K562 (cell line): ENCODE results near the gene VEGFA. TPM values are rescaled to one million over a fixed set of nuclear protein-coding genes. Genes with fewer than 3 reads are reported as not detected.

ENCODE experiments used
- BCL6 ChIP-seq: fragments of 250-450 bp; sonication (Bioruptor Pico); IDR thresholded peaks from 2 replicates; pipeline ENCODE4 v1.4.0; 2020
- BRD4 ChIP-seq: fragments of 200-600 bp; sonication (generic); IDR thresholded peaks from 2 replicates; pipeline ENCODE4 v1.6.1; 2017; ENCODE audit warnings: inconsistent platforms
- KDM4B ChIP-seq, 2 experiments: fragments of 450-650 bp in 1 of 2; sonication (generic) in 1 of 2; IDR thresholded peaks; 2 replicates each; pipeline ENCODE4 v1.6.1; 2016 to 2017; ENCODE audit warnings: borderline replicate concordance in 2 of 2, antibody characterized with exemption in 1 of 2, low read depth in 1 of 2, mild to moderate bottlenecking in 1 of 2
- MYNN ChIP-seq, 2 experiments: sonication (generic); formaldehyde crosslinking in 1 of 2; IDR thresholded peaks; 2 replicates each; pipeline versions ENCODE4 v1.5.0 to v1.6.1; 2016 to 2020; ENCODE audit warnings: antibody characterized with exemption in 1 of 2, missing genetic modification reagents in 1 of 2
- NFIX ChIP-seq: fragments of 250-450 bp; sonication (Bioruptor Pico); IDR thresholded peaks from 2 replicates; pipeline ENCODE4 v1.4.0; 2020; ENCODE audit warnings: low read depth, mild to moderate bottlenecking, moderate library complexity
- PHB2 ChIP-seq: fragments of 450-650 bp; IDR thresholded peaks from 2 replicates; pipeline ENCODE4 v1.6.1; 2017; ENCODE audit warnings: low read depth
- PTRF ChIP-seq: fragments of 450-650 bp; IDR thresholded peaks from 2 replicates; pipeline ENCODE4 v1.6.1; 2016; ENCODE audit warnings: mild to moderate bottlenecking, missing genetic modification characterization, missing compliant biosample characterization
- RAD21 ChIP-seq, 2 experiments: fragments of 250-450 bp in 1 of 2; fragments of 450-650 bp in 1 of 2; sonication (Bioruptor Pico) in 1 of 2; formaldehyde crosslinking in 1 of 2; IDR thresholded peaks in 1 of 2; conservative IDR thresholded peaks in 1 of 2; 2 replicates each; pipeline versions ENCODE4 v1.4.0 to v1.8.0; 2020 to 2022; ENCODE audit warnings: mild to moderate bottlenecking in 2 of 2, moderate library complexity in 1 of 2
- SRSF7 ChIP-seq: fragments of 200-400 bp; formaldehyde crosslinking; optimal IDR thresholded peaks from 2 replicates; pipeline ENCODE3; 2017; ENCODE audit warnings: mild to moderate bottlenecking, low read depth, low read length
- ZBED1 ChIP-seq: IDR thresholded peaks from 2 replicates; pipeline ENCODE4 v1.6.1; 2014
- ZBTB7A ChIP-seq: IDR thresholded peaks from 2 replicates; pipeline ENCODE4 v1.6.1; 2011; ENCODE audit warnings: low read depth, mild to moderate bottlenecking, low read length, moderate library complexity, borderline replicate concordance; ENCODE audit not compliant: control insufficient read depth
- ZNF316 ChIP-seq: fragments of 450-650 bp; IDR thresholded peaks from 2 replicates; pipeline ENCODE4 v1.6.1; 2016
- polyA plus RNA-seq, 8 experiments: library from polyadenylated mRNA; depleted of rRNA in 4 of 8; stranded (reverse) in 5 of 8; unstranded in 3 of 8; fragments of >200 nt; fragmentation: Nextera tagmentation in 2 of 8; fragmentation: Illumina TruSeq in 1 of 8; extraction: Ambion mirVana in 2 of 8; extraction: Trizol in 1 of 8; gene quantifications; 2 replicates each; pipeline versions ENCODE4 v1.2.1 to v1.2.3, GENCODE V29; 2011 to 2014; ENCODE audit warnings: inconsistent platforms in 1 of 8, missing spikeins in 1 of 8
- total RNA-seq, 7 experiments: library from RNA; depleted of rRNA in 6 of 7; stranded (reverse); fragments of >200 nt in 6 of 7; fragmentation: Illumina TruSeq in 2 of 7; extraction: Trizol in 2 of 7; gene quantifications; 2 replicates each; pipeline versions ENCODE4 v1.2.1 to v1.2.3, GENCODE V29; 2011 to 2021; ENCODE audit warnings: low replicate concordance in 1 of 7
- TF ChIP-seq, protein P1 (sequence below): fragments of 450-650 bp; IDR thresholded peaks from 2 replicates; pipeline ENCODE4 v1.7.1; 2018; ENCODE audit warnings: mild to moderate bottlenecking, low read depth; ENCODE audit not compliant: partially characterized antibody
- TF ChIP-seq, protein P2 (sequence below): sonication (generic); formaldehyde crosslinking; IDR thresholded peaks from 2 replicates; pipeline ENCODE4 v1.8.0; 2022; ENCODE audit warnings: mild to moderate bottlenecking, missing genetic modification reagents
- TF ChIP-seq, protein P3 (sequence below): fragments of 250-450 bp; sonication (Bioruptor Pico); IDR thresholded peaks from 2 replicates; pipeline ENCODE4 v1.8.0; 2022; ENCODE audit warnings: moderate library complexity, mild to moderate bottlenecking, inconsistent platforms
- TF ChIP-seq, protein P4 (sequence below): fragments of 450-650 bp; IDR thresholded peaks from one replicate; pipeline ENCODE4 v1.6.1; 2018; ENCODE audit warnings: mild to moderate bottlenecking, moderate library complexity; ENCODE audit not compliant: partially characterized antibody
- TF ChIP-seq, protein P5 (sequence below): fragments of 450-650 bp; formaldehyde crosslinking; IDR thresholded peaks from 2 replicates; pipeline ENCODE4 v1.4.0; 2022; ENCODE audit warnings: mild to moderate bottlenecking, moderate library complexity

Gene VEGFA
- total and polyA plus RNA-seq, 9 of the 15 experiments (the other 6 are each of a cell fraction or from before 2014, with no cell fraction given): 14.0 to 271 (median 124) TPM

DNA sequence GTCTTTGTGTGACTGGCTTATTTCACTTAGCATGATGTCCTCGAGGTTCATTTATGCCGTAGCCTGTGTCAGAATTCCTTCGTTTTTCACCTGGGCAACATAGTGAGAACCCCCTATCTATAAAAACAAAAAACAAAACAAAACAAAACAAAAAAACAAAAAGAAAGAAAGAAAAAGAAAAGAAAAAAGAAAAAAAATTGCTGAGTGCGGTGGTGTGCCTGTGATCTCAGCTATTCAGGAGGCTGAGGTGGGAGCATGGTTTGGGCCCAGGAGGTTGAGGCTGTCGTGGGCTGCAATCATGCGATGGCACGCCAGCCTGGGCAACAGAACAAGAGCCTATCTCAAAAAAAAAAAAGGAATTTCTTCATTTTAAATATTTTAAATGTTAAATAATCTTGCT, 38.4 kb downstream of the VEGFA start (continued):
- TF ChIP-seq, protein P1, sequence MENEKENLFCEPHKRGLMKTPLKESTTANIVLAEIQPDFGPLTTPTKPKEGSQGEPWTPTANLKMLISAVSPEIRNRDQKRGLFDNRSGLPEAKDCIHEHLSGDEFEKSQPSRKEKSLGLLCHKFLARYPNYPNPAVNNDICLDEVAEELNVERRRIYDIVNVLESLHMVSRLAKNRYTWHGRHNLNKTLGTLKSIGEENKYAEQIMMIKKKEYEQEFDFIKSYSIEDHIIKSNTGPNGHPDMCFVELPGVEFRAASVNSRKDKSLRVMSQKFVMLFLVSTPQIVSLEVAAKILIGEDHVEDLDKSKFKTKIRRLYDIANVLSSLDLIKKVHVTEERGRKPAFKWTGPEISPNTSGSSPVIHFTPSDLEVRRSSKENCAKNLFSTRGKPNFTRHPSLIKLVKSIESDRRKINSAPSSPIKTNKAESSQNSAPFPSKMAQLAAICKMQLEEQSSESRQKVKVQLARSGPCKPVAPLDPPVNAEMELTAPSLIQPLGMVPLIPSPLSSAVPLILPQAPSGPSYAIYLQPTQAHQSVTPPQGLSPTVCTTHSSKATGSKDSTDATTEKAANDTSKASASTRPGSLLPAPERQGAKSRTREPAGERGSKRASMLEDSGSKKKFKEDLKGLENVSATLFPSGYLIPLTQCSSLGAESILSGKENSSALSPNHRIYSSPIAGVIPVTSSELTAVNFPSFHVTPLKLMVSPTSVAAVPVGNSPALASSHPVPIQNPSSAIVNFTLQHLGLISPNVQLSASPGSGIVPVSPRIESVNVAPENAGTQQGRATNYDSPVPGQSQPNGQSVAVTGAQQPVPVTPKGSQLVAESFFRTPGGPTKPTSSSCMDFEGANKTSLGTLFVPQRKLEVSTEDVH: no peak
- TF ChIP-seq MYNN (IDR thresholded peaks at IDR 0.05): no peak
- no peak for TF ChIP-seq MYNN (CRISPR knock-in tag; IDR thresholded peaks at IDR 0.05)
- peak; percentile 62; the same call in 1 of the 2 replicates for TF ChIP-seq ZNF316
- TF ChIP-seq BCL6: 0 out of 2 replicates have a peak, but pooled peaks have one; percentile 27
- TF ChIP-seq, protein P2, sequence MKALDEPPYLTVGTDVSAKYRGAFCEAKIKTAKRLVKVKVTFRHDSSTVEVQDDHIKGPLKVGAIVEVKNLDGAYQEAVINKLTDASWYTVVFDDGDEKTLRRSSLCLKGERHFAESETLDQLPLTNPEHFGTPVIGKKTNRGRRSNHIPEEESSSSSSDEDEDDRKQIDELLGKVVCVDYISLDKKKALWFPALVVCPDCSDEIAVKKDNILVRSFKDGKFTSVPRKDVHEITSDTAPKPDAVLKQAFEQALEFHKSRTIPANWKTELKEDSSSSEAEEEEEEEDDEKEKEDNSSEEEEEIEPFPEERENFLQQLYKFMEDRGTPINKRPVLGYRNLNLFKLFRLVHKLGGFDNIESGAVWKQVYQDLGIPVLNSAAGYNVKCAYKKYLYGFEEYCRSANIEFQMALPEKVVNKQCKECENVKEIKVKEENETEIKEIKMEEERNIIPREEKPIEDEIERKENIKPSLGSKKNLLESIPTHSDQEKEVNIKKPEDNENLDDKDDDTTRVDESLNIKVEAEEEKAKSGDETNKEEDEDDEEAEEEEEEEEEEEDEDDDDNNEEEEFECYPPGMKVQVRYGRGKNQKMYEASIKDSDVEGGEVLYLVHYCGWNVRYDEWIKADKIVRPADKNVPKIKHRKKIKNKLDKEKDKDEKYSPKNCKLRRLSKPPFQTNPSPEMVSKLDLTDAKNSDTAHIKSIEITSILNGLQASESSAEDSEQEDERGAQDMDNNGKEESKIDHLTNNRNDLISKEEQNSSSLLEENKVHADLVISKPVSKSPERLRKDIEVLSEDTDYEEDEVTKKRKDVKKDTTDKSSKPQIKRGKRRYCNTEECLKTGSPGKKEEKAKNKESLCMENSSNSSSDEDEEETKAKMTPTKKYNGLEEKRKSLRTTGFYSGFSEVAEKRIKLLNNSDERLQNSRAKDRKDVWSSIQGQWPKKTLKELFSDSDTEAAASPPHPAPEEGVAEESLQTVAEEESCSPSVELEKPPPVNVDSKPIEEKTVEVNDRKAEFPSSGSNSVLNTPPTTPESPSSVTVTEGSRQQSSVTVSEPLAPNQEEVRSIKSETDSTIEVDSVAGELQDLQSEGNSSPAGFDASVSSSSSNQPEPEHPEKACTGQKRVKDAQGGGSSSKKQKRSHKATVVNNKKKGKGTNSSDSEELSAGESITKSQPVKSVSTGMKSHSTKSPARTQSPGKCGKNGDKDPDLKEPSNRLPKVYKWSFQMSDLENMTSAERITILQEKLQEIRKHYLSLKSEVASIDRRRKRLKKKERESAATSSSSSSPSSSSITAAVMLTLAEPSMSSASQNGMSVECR (CRISPR knock-in tag): no peak
- no peak for TF ChIP-seq ZBTB7A
- no peak for TF ChIP-seq RAD21 (CRISPR knock-in tag; conservative IDR thresholded peaks at IDR 0.05 in 1 of 2, IDR thresholded peaks at IDR 0.05 in 1 of 2)
- no peak for TF ChIP-seq BRD4
- TF ChIP-seq SRSF7: no peak
- TF ChIP-seq PTRF (tag): no peak
- TF ChIP-seq, protein P3, sequence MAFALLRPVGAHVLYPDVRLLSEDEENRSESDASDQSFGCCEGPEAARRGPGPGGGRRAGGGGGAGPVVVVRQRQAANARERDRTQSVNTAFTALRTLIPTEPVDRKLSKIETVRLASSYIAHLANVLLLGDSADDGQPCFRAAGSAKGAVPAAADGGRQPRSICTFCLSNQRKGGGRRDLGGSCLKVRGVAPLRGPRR (CRISPR knock-in tag): no peak
- TF ChIP-seq KDM4B (IDR thresholded peaks at IDR 0.05; ENCODE audit: borderline replicate concordance in 2 of 2, low read depth in 1 of 2): no peak
- no peak for TF ChIP-seq PHB2
- TF ChIP-seq, protein P4, sequence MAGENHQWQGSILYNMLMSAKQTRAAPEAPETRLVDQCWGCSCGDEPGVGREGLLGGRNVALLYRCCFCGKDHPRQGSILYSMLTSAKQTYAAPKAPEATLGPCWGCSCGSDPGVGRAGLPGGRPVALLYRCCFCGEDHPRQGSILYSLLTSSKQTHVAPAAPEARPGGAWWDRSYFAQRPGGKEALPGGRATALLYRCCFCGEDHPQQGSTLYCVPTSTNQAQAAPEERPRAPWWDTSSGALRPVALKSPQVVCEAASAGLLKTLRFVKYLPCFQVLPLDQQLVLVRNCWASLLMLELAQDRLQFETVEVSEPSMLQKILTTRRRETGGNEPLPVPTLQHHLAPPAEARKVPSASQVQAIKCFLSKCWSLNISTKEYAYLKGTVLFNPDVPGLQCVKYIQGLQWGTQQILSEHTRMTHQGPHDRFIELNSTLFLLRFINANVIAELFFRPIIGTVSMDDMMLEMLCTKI: no peak
- TF ChIP-seq ZBED1: no peak
- TF ChIP-seq, protein P5, sequence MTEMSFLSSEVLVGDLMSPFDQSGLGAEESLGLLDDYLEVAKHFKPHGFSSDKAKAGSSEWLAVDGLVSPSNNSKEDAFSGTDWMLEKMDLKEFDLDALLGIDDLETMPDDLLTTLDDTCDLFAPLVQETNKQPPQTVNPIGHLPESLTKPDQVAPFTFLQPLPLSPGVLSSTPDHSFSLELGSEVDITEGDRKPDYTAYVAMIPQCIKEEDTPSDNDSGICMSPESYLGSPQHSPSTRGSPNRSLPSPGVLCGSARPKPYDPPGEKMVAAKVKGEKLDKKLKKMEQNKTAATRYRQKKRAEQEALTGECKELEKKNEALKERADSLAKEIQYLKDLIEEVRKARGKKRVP: no peak
- TF ChIP-seq NFIX (CRISPR knock-in tag): no peak
